ENCODE results near the gene DBN1. TPM values are rescaled to one million over a fixed set of nuclear protein-coding genes. Genes with fewer than 3 reads are reported as not detected.

DBN1 gene
- total RNA-seq, 1 experiment from 2014 or later, result 286 TPM

- BruUV-seq (replicated peaks), result no TSS peak
- intact Hi-C loops (cut with micrococcal nuclease; ENCODE audit: unreplicated experiment), result loop anchor here (2.0 kb wide), 1 partner anchor 150 kb away; no protein-coding TSS in a partner anchor
- peak overlapping the region; percentile 81 for H3K27ac ChIP-seq (ENCODE audit: low read depth, low read length, poor library complexity, severe bottlenecking)
- no peak for TF ChIP-seq EZH2 (IDR thresholded peaks at IDR 0.05; ENCODE audit: borderline replicate concordance, low read depth, low read length, poor library complexity, severe bottlenecking)
- TF ChIP-seq, protein P1, sequence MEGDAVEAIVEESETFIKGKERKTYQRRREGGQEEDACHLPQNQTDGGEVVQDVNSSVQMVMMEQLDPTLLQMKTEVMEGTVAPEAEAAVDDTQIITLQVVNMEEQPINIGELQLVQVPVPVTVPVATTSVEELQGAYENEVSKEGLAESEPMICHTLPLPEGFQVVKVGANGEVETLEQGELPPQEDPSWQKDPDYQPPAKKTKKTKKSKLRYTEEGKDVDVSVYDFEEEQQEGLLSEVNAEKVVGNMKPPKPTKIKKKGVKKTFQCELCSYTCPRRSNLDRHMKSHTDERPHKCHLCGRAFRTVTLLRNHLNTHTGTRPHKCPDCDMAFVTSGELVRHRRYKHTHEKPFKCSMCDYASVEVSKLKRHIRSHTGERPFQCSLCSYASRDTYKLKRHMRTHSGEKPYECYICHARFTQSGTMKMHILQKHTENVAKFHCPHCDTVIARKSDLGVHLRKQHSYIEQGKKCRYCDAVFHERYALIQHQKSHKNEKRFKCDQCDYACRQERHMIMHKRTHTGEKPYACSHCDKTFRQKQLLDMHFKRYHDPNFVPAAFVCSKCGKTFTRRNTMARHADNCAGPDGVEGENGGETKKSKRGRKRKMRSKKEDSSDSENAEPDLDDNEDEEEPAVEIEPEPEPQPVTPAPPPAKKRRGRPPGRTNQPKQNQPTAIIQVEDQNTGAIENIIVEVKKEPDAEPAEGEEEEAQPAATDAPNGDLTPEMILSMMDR (conservative IDR thresholded peaks at IDR 0.05; ENCODE audit: low read depth, low read length), result peak; percentile 62
- CTCF ChIA-PET, result interaction anchor here (0.5 to 2.5 kb wide), 7 partner anchors 10 to 341 kb away, joined by 3 to 33 read pairs (median 7); partner anchors contain the start of gene GRK6
- peaks cover 13% of the 10 kb centered on the region for H3K4me1 ChIP-seq (ENCODE audit: insufficient read depth, low read length, poor library complexity, severe bottlenecking)
- no peaks in the 10 kb centered on the region for H3K9me3 ChIP-seq (ENCODE audit: low read depth, low read length, poor library complexity, severe bottlenecking)
- POLR2A ChIA-PET (ENCODE audit: low non-redundant PET), result interaction anchor here (0.6 kb wide), 2 partner anchors 25 to 517 kb away, joined by 3 to 4 read pairs; no protein-coding TSS in a partner anchor
- peak; percentile 81 for DNase-seq (ENCODE audit: low spot score)
- peak overlapping the region; percentile 62 for H3K4me3 ChIP-seq (ENCODE audit: low read depth, low read length, poor library complexity, severe bottlenecking)
- H3K36me3 ChIP-seq (ENCODE audit: insufficient read depth, low read length, poor library complexity, severe bottlenecking), result peaks cover 31% of the 10 kb centered on the region
- H3K27me3 ChIP-seq (replicated peaks; ENCODE audit: insufficient read depth, low read depth, low read length, poor library complexity), result no peaks in the 10 kb centered on the region
These were observed 18.3 kb downstream of the DBN1 start for GRCh38 chr5:177455036-177455660.

- peak overlapping the region; percentile 81 for H3K27ac ChIP-seq (ENCODE audit: low read depth, low read length, poor library complexity, severe bottlenecking)
- CTCF ChIA-PET, result interaction anchor here (0.5 to 2.5 kb wide), 5 partner anchors 18 to 64 kb away, joined by 3 to 33 read pairs (median 3); partner anchors contain the start of gene GRK6
- intact Hi-C loops (cut with micrococcal nuclease; ENCODE audit: unreplicated experiment), result loop anchor here (1.0 to 2.0 kb wide), 2 partner anchors 64 to 150 kb away; no protein-coding TSS in a partner anchor
- H3K4me1 ChIP-seq (ENCODE audit: insufficient read depth, low read length, poor library complexity, severe bottlenecking), result peaks cover 13% of the 10 kb centered on the region
- H3K36me3 ChIP-seq (ENCODE audit: insufficient read depth, low read length, poor library complexity, severe bottlenecking), result peaks cover 28% of the 10 kb centered on the region
- BruUV-seq (replicated peaks), result no TSS peak
- no peaks in the 10 kb centered on the region for H3K27me3 ChIP-seq (replicated peaks; ENCODE audit: insufficient read depth, low read depth, low read length, poor library complexity)
- TF ChIP-seq EZH2 (IDR thresholded peaks at IDR 0.05; ENCODE audit: borderline replicate concordance, low read depth, low read length, poor library complexity, severe bottlenecking), result no peak
- TF ChIP-seq, protein P1 (conservative IDR thresholded peaks at IDR 0.05; ENCODE audit: low read depth, low read length), result peak; percentile 60
- no peaks in the 10 kb centered on the region for H3K9me3 ChIP-seq (ENCODE audit: low read depth, low read length, poor library complexity, severe bottlenecking)
- H3K4me3 ChIP-seq (ENCODE audit: low read depth, low read length, poor library complexity, severe bottlenecking), result peak overlapping the region; percentile 62
- POLR2A ChIA-PET (ENCODE audit: low non-redundant PET), result interaction anchor here (0.6 kb wide), 1 partner anchor 26 kb away, joined by 4 read pairs; no protein-coding TSS in a partner anchor
- DNase-seq (ENCODE audit: low spot score), result peak; percentile 88
These were observed 18.9 kb downstream of the DBN1 start for GRCh38 chr5:177454397-177455035.

DNA sequence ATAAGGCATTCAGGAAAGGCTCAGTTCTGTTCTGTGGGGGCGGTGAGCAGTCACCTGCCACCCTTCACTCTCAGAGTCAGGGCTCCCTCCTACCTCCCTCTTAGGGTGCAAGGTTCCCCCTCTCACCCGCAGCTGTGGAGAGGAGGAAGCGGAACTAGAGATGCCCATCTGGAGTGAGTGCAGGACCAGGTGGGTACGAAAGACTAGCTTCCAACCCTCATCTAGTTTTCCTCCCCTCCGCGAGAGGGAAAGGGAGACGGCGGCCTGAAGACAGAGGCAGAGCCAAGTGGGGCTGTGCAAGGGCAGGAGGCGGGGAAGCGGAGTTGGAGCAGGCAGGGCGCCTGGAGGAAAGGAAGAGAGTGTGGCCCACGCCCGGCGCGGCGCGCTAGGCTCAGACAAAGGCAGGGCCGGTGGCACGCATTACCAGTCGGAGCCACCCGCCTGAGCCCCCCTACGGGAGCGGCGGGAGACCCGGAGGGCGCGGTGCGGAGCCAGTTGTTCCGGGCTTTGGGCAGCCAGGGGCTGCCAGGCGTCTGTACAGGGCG lies 19.5 kb downstream of the DBN1 start:
- POLR2A ChIA-PET (ENCODE audit: low non-redundant PET), result no interaction called here
- intact Hi-C loops (cut with micrococcal nuclease; ENCODE audit: unreplicated experiment), result loop anchor here (1.0 to 2.0 kb wide), 2 partner anchors 64 to 149 kb away; no protein-coding TSS in a partner anchor
- H3K27ac ChIP-seq (ENCODE audit: low read depth, low read length, poor library complexity, severe bottlenecking), result no peak overlapping the region
- H3K4me3 ChIP-seq (ENCODE audit: low read depth, low read length, poor library complexity, severe bottlenecking), result peak overlapping the region; percentile 62
- peaks cover 13% of the 10 kb centered on the region for H3K4me1 ChIP-seq (ENCODE audit: insufficient read depth, low read length, poor library complexity, severe bottlenecking)
- no peaks in the 10 kb centered on the region for H3K27me3 ChIP-seq (replicated peaks; ENCODE audit: insufficient read depth, low read depth, low read length, poor library complexity)
- DNase-seq (ENCODE audit: low spot score), result no peak
- no TSS peak for BruUV-seq (replicated peaks)
- H3K36me3 ChIP-seq (ENCODE audit: insufficient read depth, low read length, poor library complexity, severe bottlenecking), result peaks cover 22% of the 10 kb centered on the region
- H3K9me3 ChIP-seq (ENCODE audit: low read depth, low read length, poor library complexity, severe bottlenecking), result no peaks in the 10 kb centered on the region
- CTCF ChIA-PET, result interaction anchor here (2.5 kb wide), 1 partner anchor 64 kb away, joined by 33 read pairs; no protein-coding TSS in a partner anchor
- TF ChIP-seq, protein P1 (conservative IDR thresholded peaks at IDR 0.05; ENCODE audit: low read depth, low read length), result no peak
- TF ChIP-seq EZH2 (IDR thresholded peaks at IDR 0.05; ENCODE audit: borderline replicate concordance, low read depth, low read length, poor library complexity, severe bottlenecking), result no peak

Data from A673 (cell line).